GM19193 (cell line): ENCODE measurements around the gene MCL1.

Experiments used
- POLR2A ChIP-seq: IDR thresholded peaks from 4 replicates; pipeline ENCODE4 v1.6.1; 2011; ENCODE audit not compliant: insufficient read depth, insufficient read length; ENCODE audit errors: extremely low read depth

MCL1 gene

GRCh38 chr1:150579110-150579944 is at the start of gene MCL1:
TSS of gene MCL1 (minus strand) at chr1:150579610. CDS start at chr1:150579530, 80 bp downstream.
- TF ChIP-seq POLR2A, result peak; percentile 99

GRCh38 chr1:150628766-150629114 is 49.3 kb upstream of the MCL1 start:
- no peak for TF ChIP-seq POLR2A

- TF ChIP-seq POLR2A, result no peak
These were observed 48.5 kb upstream of the MCL1 start for GRCh38 chr1:150627826-150628410.

DNA sequence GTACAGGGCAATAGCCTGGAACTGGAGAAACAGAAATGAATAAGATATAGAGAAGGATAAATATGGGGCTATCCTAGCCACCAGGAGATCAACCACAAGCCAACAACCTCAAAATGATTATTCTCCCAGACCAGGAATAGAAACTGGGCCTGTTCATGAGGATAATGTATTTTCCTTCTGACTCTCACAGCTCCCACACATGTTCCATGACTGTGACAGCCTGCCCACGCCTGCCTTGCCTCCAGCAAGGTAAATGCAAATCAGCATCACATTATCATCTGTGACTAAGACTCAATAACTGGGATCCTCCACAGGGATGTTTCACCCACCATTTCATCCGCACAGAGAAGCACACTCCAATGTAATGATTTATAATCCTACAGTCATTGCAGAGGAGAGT is 46.7 kb upstream of the MCL1 start:
- TF ChIP-seq POLR2A, result no peak

DNA sequence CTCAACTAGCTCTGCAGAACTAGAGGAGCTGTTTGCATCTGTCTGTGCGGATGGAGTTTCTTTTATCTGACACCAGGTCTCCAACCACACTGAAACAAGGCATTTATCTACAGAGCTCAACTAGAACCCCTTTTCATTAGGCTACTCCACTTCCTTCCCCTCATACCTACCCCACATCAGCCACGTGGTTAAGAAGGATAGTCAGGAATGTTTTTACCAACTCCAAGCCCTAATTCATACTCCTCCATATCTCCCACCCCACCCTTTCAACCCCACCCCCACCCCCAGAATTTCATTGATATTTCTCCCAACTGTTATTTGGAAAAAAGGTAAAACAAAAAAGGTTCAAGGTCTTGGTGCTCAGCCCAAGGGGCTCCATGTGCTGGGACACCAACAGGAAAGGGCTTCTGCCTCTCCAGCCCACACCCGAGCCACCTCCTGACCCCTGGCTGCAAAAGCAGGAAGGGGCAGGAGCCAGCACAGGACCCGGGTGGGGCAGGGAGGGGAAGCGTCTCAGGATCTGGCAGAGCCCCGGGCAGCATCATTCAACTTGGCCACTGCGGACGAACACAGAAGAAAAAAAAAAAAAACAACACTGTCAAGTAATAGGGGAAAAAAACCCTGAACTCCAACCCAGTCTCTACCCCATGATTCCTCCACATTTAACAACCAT is 43.0 kb upstream of the MCL1 start:
- TF ChIP-seq POLR2A, result no peak

GRCh38 chr1:150621497-150622302 is 42.3 kb upstream of the MCL1 start:
- TF ChIP-seq POLR2A, result no peak

- no peak for TF ChIP-seq POLR2A
These were observed 41.5 kb upstream of the MCL1 start for GRCh38 chr1:150620919-150621318.

GRCh38 chr1:150619576-150620509 is 40.4 kb upstream of the MCL1 start:
- TF ChIP-seq POLR2A, result no peak

GRCh38 chr1:150615346-150616201 is 36.2 kb upstream of the MCL1 start:
- TF ChIP-seq POLR2A, result no peak

GRCh38 chr1:150613061-150613920 is 33.9 kb upstream of the MCL1 start:
- no peak for TF ChIP-seq POLR2A

DNA sequence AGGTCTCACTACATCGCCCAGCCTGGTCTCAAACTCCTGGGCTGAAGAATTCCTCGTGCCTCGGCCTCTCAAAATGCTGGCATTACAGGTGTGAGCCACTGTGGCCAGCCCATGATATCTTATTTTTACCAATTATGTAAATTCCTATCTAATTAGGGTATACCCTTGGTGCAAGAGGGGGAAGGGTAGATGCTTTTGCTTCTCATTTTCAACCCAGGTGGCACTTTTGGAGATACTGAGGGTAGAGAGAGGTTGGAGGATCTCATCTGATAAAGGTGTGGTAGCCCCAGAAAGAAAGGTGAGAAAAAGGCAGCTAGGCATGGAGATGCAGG is 32.6 kb upstream of the MCL1 start:
- peak; percentile 8 for TF ChIP-seq POLR2A

- TF ChIP-seq POLR2A, result no peak
These were observed 31.2 kb upstream of the MCL1 start for GRCh38 chr1:150610576-150610975.
